ENCODE results near the gene C6orf89. TPM values are rescaled to one million over a fixed set of nuclear protein-coding genes. Genes with fewer than 3 reads are reported as not detected.

C6orf89 gene
- total RNA-seq, 1 donor from 2014 or later = 32.3 TPM

DNA sequence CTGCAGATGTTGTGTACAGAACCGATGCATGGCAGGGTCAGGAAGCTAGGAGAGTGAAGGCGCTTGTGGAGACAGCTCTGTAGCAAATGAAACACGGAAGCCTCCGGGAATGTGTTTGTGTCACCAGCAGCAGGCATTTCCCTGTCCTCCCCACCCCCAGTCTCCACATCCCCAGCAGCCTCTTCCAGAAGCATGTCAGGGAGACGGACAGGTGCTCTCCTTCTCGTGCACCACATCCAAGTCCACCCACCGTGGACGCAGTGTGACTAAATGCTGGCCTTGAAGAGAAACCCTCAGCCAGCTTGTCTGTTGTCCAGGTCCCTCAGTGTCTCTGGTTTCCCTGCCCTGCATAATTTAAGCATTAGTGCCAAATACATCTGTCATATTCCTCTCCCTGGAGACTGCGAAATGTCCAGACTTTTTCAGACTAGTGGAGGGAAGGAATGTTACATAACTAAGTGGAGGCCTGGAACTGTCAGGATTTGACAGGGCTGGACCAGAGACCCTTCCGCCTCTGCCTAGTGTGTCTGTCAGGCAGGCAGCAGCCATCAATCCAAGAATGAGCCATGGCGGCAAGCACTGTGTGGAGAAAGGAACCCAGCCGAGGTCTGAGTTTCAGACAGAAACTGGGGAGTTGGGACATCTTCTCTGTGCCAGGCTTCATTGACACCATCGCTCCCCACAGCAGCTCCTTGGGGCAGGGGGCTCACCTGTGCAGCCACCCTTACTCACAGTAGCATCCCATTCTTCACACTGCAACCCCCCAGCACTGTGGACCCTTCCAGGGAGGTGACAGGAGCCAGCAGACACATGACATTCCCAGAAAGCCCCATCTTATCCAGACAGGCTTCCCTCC is 42.2 kb downstream of the C6orf89 start:
- DNase-seq (ENCODE audit: low read depth, low spot score) = no peak
- no peak for TF ChIP-seq CTCF (conservative IDR thresholded peaks at IDR 0.05)
- Mint-ChIP-seq H3K4me3 (no peak overlapping the region), H3K4me1 (no peaks in the 10 kb centered on the region), H3K27ac (ENCODE audit: unreplicated experiment) (no peak overlapping the region), H3K9me3 (no peaks in the 10 kb centered on the region), H3K36me3 (ENCODE audit: low read depth) (no peaks in the 10 kb centered on the region), H3K27me3 (ENCODE audit: low read depth) (no peaks in the 10 kb centered on the region)

DNA sequence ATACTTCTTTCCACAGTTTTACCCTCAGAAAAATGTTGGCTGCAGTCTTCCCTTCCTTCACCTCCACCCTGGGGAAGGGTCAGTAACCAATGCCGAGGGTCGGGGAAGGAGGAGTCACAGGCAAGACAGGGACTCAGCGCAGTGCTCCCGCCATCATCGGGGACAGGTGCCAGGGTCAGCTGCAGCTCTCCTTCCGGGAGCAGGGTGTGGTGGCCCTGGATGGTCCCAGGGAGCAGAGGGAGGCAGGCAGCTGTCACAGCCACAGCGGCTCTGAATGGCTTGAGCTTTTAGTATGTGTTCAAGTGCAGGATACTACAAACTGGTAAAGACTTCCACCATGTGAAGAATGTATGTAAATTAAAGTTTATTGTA is 42.8 kb downstream of the C6orf89 start:
- no peaks in the 10 kb centered on the region for H3K36me3 Mint-ChIP-seq (ENCODE audit: low read depth)
- H3K4me3 Mint-ChIP-seq = no peak overlapping the region
- no peaks in the 10 kb centered on the region for H3K9me3 Mint-ChIP-seq
- H3K27me3 Mint-ChIP-seq (ENCODE audit: low read depth) = no peaks in the 10 kb centered on the region
- no peak for DNase-seq (ENCODE audit: low read depth, low spot score)
- no peaks in the 10 kb centered on the region for H3K4me1 Mint-ChIP-seq
- no peak overlapping the region for H3K27ac Mint-ChIP-seq (ENCODE audit: unreplicated experiment)
- no peak for TF ChIP-seq CTCF (conservative IDR thresholded peaks at IDR 0.05)

GRCh38 chr6:36929152-36929551 is 43.4 kb downstream of the C6orf89 start:
- no peaks in the 10 kb centered on the region for H3K36me3 Mint-ChIP-seq (ENCODE audit: low read depth)
- no peak for TF ChIP-seq CTCF (conservative IDR thresholded peaks at IDR 0.05)
- peak overlapping the region; percentile 60 for H3K27ac Mint-ChIP-seq (ENCODE audit: unreplicated experiment)
- no peaks in the 10 kb centered on the region for H3K27me3 Mint-ChIP-seq (ENCODE audit: low read depth)
- H3K9me3 Mint-ChIP-seq = no peaks in the 10 kb centered on the region
- no peaks in the 10 kb centered on the region for H3K4me1 Mint-ChIP-seq
- DNase-seq (ENCODE audit: low read depth, low spot score) = no peak
- no peak overlapping the region for H3K4me3 Mint-ChIP-seq

- DNase-seq (ENCODE audit: low read depth, low spot score) = no peak
- Mint-ChIP-seq H3K9me3 (no peaks in the 10 kb centered on the region), H3K36me3 (ENCODE audit: low read depth) (no peaks in the 10 kb centered on the region), H3K4me3 (no peak overlapping the region), H3K4me1 (no peaks in the 10 kb centered on the region), H3K27me3 (ENCODE audit: low read depth) (no peaks in the 10 kb centered on the region), H3K27ac (ENCODE audit: unreplicated experiment) (no peak overlapping the region)
- no peak for TF ChIP-seq CTCF (conservative IDR thresholded peaks at IDR 0.05)
Observed at GRCh38 chr6:36929607-36930006, 43.9 kb downstream of the C6orf89 start.

DNA sequence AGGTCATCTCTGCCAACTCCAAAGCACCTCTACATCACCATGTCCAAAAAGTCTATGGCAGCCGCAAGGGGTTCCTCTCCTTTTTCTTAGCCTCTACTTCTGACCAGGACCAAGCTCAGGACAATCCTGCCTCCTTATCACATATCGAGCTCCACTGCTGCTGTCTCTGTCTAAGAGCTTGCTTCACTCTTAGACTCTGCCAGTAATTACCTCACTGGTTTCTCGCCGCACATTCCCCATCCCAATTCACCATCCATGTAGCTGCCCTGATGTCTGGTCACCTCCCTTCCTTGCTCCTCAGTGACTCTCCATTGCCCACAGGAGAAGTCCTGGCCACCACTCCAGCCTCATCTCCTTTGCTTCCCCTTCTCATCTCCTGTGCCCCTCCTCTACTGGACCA is 44.7 kb downstream of the C6orf89 start:
- DNase-seq (ENCODE audit: low read depth, low spot score) = no peak
- no peaks in the 10 kb centered on the region for H3K36me3 Mint-ChIP-seq (ENCODE audit: low read depth)
- H3K4me1 Mint-ChIP-seq = no peaks in the 10 kb centered on the region
- no peaks in the 10 kb centered on the region for H3K9me3 Mint-ChIP-seq
- no peaks in the 10 kb centered on the region for H3K27me3 Mint-ChIP-seq (ENCODE audit: low read depth)
- no peak overlapping the region for H3K27ac Mint-ChIP-seq (ENCODE audit: unreplicated experiment)
- H3K4me3 Mint-ChIP-seq = no peak overlapping the region
- TF ChIP-seq CTCF (conservative IDR thresholded peaks at IDR 0.05) = no peak
